HG03139 (cell line): ENCODE results near the gene PRDM7.
"Not testable (repeated sequence)": the region's sequence is repeated elsewhere in the genome, so short reads cannot be mapped to it uniquely, and the experiment has no call there.

ENCODE experiments used
- ATAC-seq: cut with Tn5 transposase; IDR thresholded peaks from one replicate; pipeline ENCODE4 v1.9.1; 2021; ENCODE audit not compliant: unreplicated experiment

PRDM7 gene

DNA sequence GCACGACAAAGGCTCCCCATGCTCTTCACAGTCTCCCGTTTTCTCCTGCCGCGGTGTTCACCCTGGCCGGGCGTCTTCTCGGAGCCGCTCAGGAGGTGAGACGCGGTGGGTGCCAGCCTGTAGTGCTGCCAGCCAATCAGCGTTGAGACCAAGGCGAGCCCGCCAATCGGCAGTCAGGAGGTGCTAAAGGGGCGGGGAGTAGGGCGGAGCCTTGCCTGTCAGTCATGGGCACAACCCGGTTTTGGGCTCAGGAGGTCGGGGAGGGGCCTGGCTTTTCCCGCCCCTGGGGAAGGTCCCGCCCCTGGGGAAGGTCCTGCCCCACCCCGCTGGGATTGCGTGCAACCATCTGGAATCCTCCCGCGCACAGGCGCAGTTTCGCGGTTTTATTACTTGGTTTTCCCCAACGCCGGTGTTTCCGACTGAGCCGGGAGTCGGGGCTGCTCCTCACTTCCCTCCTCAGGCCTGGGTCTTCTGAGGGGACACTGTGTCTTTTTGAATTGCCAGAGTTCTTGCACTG, at the start of gene PRDM7:
Gene PRDM7 (minus strand): TSS at position 92 of the 517 bp plus-strand sequence. CDS start 1,421 bp downstream, outside the sequence.
- ATAC-seq, result peak; percentile 89

- ATAC-seq, result not testable (repeated sequence)
Observed at GRCh38 chr16:90121846-90122245, 44.7 kb upstream of the PRDM7 start.

- ATAC-seq, result not testable (repeated sequence)
Observed at GRCh38 chr16:90107617-90108016, 30.5 kb upstream of the PRDM7 start.

DNA sequence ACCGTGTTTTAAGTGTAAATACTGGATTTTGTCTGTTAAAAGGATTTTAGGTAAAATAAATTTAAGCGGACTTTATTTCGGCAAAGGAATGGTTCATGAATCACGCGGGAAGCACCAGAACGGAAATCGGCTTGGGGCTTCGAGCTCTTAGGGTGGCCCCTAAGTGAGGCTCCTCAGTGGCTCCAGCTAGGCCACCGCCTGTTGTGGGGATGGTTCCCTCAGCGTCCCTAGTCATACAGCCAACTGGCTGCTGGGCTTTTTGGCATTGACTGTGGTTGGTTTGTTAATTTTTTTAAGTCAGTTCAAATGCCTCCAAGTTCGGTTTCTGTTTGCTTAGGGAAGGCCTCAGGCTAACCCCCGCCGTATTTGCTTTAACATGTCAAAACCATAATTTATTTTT, 29.9 kb upstream of the PRDM7 start:
- not testable (repeated sequence) for ATAC-seq

- ATAC-seq, result not testable (repeated sequence)
Observed at GRCh38 chr16:90106271-90106670, 29.1 kb upstream of the PRDM7 start.

DNA sequence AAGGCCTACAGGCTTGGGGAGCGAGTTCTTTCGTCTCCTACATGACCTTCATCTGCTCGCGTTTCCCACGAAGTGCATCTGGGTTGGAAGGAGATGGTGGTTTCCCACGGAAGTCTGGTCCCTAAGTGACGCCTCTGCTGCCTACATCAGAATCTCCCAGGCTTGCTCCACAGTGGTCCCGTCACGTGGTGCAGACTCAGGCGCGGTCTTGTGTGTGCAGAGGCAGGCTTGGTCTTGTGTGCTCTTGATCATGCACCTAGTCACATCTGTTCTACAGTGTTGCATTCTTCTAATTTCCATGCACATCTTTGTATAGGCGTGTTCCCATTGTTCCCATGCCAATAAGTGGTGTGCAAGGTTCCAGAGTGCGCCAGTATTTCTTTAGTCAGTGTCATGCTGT, 27.6 kb upstream of the PRDM7 start:
- ATAC-seq, result not testable (repeated sequence)

DNA sequence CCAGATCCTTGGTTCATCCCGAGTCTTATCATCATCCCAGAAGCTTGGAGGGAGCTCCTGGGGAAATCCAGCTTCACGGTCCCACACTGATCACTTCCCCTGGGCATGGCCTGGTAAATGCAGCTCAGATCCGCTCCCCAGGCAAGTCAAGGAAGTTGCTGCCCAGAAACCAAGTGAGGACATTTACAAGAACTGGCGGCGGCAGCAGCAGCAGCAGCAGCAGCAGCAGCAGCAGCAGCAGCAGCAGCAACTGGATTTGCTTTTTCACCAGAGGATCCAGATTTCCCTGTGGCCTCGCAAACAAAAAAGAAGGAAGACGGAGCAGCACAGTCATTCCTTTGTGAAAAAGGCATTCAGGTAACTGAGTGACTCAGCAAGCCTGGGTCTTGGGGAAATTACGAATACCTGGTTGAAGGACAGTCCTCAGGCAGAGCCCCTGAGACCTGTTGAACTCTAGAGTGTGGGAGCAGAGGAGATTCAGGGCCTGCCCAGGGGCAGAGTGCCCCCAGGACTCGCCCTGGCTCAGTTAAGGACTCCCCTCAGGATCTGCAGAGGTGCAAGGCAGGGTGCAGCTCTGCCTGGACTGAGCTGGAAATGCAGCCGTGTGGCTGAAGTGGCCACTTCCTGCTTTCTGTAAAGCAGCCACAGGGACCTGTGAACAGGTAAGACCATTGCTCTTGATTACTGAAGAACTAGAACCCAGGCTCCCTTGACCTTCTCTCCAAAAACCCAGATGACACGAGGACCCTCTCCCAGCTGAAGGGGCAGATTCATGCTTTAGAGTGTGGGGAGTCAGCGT, 25.2 kb upstream of the PRDM7 start:
- ATAC-seq, result not testable (repeated sequence)

- not testable (repeated sequence) for ATAC-seq
Observed at GRCh38 chr16:90101332-90101731, 24.2 kb upstream of the PRDM7 start.

DNA sequence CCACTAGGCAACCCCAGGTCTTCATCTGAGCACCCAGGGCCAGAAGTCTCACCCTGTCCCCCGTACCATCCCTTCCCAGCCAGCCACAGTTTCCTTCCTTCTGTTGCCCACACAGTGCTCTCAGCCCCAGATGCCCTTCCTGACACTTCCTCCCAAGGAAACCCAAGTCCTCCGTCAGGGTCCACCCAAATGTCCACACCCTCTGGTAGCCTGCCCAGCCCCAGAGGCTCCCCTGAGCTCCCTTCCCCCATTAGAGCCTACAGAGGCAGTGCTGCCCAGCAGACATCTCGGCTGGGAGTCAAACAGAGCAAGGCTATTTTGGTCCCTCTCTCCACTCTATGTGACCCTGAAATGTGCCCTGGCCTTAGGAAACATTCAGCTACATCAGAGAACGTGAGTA, 23.7 kb upstream of the PRDM7 start:
- ATAC-seq, result not testable (repeated sequence)

DNA sequence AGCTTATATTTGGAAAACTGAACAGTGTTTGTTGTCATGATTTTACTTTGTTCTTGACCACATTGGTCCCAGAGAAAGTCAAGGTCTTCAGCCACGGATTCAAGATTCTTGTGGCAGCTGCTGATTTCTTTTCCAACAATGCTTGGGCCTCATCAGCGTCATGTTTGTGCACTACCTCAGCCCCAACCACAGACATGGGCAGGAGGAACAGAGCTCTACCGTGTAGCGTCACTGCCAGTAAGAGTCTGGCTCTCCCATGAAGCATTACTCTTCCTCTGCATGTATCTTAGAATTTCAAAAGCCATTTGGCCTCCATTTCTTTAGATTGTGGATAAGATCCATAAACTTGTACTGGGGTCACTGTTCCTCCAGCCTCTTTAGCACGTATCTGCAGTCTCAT, 23.1 kb upstream of the PRDM7 start:
- not testable (repeated sequence) for ATAC-seq

DNA sequence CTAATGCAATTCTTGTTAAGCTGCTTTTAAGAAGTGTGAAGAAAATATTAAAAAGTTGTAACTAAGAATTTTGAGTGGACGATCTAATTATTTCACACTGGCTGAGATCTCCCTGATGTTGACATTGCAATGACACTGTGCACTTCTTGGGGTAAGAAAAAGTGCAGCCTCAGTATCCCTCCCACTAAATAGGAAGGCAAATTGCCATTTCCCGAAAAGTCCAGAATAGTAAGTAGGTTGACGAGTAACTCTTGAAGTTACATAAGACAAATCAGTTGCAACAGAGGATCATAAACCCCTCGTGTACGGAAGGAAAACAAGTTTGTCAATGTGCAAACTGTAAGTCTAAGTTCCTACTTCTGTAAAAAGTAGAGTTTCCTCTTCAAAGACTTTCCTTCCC, 21.8 kb upstream of the PRDM7 start:
- ATAC-seq, result not testable (repeated sequence)

DNA sequence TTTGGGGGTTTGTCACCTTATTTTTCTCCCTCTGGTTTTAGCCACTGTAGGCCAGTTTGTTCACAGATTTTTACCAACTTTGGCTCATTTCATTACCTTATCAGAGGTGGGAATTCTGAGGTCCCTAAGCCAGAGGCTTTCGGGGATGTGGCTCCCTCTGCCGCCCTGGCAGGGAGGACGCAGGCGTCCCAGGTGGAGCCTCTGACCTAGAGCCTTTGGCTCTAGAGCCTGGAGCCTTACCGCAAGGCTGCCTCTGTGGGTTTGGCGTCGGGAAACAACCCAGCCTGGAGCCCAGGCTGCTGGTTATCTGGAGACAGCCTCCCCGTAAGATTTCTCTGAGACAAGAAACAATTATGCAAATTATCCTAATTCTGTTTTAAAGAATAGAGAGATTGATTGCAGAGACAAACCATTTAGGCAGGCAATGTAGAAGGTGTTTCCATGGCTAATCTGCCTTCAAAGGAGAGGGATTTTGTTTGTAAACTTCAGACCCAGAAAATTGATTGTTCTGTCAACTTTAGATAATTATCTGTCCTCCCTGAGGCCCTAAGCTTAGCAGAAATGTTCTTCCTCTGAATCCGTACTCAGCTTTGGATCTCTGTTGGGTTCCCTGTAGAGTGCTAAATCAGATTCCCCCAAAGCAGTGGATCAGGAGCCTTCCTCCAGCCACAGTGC, 20.0 kb upstream of the PRDM7 start:
- not testable (repeated sequence) for ATAC-seq

DNA sequence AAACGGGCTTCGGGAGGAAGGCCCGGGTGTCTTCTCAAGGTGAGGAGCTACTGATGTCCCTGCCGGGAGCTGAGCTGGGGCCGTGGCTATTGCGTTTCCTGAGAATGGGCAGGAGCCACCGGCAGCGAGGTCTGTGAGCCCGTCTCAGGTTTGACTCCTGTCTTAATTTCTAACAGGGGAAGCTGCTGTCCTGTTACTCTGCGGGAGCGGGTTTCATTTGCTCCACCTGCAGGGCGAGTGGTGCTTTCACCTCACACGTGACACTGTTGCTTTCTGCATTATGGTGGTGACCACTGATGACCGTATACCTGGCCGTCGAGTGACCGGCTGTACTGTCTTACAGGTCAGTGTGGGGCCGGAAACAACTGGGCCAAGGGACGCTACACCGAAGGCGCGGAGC, 17.7 kb upstream of the PRDM7 start:
- not testable (repeated sequence) for ATAC-seq

DNA sequence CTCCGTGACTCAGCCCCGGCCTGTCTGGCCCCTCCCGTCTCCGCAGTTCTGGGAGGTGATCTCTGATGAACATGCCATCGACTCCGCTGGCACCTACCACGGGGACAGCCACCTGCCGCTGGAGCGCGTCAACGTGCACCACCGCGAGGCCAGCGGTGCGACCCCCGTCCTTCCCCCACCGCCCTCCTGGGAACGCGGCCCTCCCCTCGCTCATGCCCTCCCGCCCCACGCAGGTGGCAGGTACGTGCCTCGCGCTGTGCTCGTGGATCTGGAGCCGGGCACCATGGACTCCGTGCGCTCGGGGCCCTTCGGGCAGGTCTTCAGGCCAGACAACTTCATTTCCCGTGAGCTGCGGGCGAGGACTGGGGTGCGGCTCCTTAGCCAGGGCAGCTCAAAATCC, 17.2 kb upstream of the PRDM7 start:
- ATAC-seq, result not testable (repeated sequence)

DNA sequence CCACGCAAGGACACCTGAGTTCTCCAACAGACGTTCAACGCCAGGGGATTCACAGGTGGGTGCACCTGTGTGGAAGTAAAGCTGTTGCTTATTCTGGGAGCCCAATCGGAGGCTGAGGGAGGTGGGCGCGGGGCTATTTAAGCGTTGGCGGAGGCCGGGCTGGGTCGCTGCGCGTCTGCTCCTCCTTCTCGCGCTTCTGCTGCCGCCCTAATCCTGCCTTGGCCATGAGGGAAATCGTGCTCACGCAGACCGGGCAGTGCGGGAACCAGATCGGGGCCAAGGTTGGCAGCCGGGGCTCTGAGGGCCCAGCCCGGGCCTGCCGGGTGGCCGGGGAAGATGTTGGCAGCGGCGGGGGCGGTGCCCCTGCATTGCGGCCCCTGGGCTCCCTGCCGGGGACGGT, 16.7 kb upstream of the PRDM7 start:
- not testable (repeated sequence) for ATAC-seq

DNA sequence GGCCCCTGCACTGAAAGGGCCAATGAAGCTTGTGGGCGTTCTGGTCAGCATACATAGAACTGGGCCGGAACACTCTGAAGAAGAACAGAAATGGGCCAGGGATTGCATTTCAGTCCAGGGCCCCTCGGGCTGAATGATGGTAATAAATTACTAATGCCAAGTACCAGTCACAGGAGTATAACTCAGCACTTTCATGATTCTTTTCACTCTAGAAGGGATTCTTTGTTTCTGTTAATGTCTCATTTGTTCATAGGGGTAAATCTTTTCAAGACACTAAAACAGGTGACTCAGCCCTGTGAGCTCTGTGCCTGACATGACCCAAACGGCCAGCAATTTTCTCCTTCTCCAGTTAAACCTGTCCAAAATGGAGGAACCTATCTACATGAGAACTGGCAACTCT, 15.7 kb upstream of the PRDM7 start:
- not testable (repeated sequence) for ATAC-seq

DNA sequence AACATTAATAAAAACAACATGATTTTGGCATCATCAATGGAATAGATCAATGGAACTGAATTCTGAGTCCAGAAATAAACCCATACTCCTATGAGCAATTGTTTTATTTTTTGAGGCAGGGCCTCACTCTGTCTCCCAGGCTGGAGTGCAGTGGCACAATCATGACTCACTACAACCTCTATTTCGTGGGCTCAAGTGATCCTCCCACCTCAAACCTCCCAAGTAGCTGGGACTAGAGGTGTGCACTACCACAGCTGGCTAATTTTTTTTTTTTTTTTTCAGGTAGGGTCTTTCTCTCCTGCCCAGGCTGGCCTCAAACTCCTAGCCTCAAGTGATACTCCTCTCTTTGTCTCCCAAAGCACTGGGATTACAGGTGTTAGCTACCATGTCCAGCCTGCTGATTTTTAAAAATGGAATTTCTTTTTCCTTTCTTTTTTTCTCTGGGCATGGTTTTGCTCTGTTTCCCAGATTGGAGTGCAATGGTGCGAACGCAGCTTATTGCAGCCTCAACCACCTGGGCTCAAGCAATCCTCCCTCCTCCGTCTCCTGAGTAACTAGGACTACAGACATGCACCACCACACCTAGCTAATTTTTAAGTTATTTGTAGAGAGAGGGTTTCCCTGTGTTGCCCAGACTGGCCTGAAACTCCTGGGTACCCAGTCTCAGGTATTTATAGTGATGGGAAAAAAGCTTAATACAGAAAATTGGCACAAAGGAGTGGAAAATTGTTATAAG, 7.3 kb upstream of the PRDM7 start:
- no peak for ATAC-seq

DNA sequence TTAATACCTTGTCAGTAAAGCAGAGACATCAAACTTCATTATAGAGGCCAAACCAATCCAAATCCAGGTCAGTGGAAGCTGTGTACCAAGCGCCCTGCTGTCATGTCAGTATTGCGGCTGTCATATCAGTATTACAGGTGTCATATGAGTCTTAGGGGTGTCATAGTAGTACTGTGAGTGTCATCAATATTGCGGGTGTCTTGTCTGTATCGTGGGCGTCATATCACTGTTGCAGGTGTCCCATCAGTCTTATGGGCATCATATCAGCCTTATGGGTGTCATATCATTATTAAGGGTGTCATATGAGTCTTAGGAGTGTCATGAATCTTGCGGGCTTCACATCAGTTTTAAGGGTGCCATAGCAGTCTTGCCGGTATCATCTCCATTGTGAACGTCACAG, 6.0 kb upstream of the PRDM7 start:
- no peak for ATAC-seq

DNA sequence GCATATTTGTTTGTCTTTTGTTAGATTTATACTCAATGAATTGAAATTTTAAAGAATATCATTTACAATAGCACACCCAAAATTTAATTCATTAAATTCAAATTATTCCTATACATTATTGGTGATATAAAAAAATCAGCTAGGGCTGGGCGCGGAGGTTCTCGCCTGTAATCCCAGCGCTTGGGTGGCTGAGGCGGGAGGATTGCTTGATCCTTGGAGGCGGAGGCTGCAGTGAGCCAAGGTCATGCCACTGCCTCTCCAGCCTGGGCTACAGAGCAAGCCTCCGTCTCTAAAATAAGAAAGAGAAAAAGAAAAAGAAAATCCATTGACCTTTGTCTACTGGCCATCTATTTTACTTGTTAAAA, 4.5 kb upstream of the PRDM7 start:
- ATAC-seq, result no peak

GRCh38 chr16:90078579-90078895, 1.4 kb upstream of the PRDM7 start:
- ATAC-seq, result no peak

- peak; percentile 41 for ATAC-seq
Observed at GRCh38 chr16:90077757-90078578, 837 bp upstream of the PRDM7 start.
